ENCODE results near the gene ARG1. TPM values are rescaled to one million over a fixed set of nuclear protein-coding genes. Genes with fewer than 3 reads are reported as not detected.

ARG1 gene
- total RNA-seq, 6 experiments from 2014 or later = not detected

DNA sequence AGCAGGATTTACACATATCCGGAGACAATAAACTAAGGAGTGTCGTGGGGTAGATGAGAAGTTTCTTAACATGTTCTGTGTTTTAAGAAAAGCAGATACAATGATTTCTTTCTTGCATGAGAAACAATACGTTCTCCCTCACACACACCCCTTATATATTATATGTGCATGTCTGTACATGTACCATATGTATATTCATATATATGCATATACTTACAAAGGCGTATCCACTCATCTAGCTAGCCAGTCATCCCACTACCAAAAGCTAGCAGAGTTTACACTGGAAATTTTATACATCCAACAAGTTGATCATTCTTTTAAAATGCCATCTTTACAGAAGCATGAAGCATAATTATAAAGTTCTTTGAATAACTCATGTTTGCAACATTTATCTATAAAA lies 14.9 kb downstream of the ARG1 start:
- H3K4me3 Mint-ChIP-seq = no peak overlapping the region
- TF ChIP-seq, protein P1, sequence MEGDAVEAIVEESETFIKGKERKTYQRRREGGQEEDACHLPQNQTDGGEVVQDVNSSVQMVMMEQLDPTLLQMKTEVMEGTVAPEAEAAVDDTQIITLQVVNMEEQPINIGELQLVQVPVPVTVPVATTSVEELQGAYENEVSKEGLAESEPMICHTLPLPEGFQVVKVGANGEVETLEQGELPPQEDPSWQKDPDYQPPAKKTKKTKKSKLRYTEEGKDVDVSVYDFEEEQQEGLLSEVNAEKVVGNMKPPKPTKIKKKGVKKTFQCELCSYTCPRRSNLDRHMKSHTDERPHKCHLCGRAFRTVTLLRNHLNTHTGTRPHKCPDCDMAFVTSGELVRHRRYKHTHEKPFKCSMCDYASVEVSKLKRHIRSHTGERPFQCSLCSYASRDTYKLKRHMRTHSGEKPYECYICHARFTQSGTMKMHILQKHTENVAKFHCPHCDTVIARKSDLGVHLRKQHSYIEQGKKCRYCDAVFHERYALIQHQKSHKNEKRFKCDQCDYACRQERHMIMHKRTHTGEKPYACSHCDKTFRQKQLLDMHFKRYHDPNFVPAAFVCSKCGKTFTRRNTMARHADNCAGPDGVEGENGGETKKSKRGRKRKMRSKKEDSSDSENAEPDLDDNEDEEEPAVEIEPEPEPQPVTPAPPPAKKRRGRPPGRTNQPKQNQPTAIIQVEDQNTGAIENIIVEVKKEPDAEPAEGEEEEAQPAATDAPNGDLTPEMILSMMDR (IDR thresholded peaks at IDR 0.05) = no peak
- peaks cover 27% of the 10 kb centered on the region for H3K36me3 Mint-ChIP-seq (ENCODE audit: low read depth)
- no peak overlapping the region for H3K27ac Mint-ChIP-seq
- no peaks in the 10 kb centered on the region for H3K9me3 Mint-ChIP-seq
- H3K4me1 Mint-ChIP-seq (ENCODE audit: low read depth) = no peaks in the 10 kb centered on the region
- no peak for DNase-seq
- H3K27me3 Mint-ChIP-seq (ENCODE audit: insufficient read depth) = no peaks in the 10 kb centered on the region

DNA sequence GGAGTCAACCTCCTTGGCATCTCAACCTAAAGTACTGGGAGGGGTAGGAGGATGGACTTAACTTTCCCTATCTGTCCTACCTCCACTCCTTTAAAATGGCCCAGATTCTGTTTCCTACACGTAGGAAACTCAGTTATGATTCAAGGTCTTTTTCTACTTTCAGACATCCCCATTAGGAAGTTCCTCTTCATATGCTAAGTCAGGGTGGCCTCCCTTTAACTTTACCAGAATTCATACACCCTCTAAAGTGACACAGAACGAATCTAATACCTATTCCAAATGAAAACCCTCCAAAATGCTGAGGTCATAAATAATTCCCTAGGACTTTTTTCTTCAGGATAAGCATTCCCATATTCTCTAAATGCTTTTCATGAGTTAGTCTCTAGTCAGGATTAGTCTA lies 15.6 kb downstream of the ARG1 start:
- H3K36me3 Mint-ChIP-seq (ENCODE audit: low read depth) = peaks cover 29% of the 10 kb centered on the region
- no peaks in the 10 kb centered on the region for H3K9me3 Mint-ChIP-seq
- H3K4me1 Mint-ChIP-seq (ENCODE audit: low read depth) = no peaks in the 10 kb centered on the region
- no peak overlapping the region for H3K4me3 Mint-ChIP-seq
- no peak overlapping the region for H3K27ac Mint-ChIP-seq
- H3K27me3 Mint-ChIP-seq (ENCODE audit: insufficient read depth) = no peaks in the 10 kb centered on the region
- TF ChIP-seq, protein P1 (IDR thresholded peaks at IDR 0.05) = no peak
- DNase-seq = no peak

DNA sequence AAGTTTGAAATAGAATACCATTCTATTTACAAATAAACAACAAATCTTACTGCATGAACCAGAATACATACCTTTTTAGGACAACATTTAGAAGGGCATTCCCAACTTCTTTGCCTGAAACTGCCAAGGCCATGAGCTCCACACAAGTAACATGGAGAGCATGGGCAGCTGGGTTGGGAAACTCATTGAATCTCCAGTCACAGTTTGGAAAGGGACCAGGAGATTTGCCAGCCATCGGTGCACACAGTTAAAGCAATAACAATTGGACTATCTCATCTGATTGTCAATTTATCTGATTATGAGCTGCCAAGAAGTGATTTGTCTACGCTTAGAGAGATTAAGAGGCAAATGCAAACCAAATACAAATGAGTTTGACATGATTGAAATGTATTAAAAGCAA lies 19.9 kb downstream of the ARG1 start:
- DNase-seq = no peak
- TF ChIP-seq, protein P1 (IDR thresholded peaks at IDR 0.05) = no peak
- Mint-ChIP-seq H3K36me3 (ENCODE audit: low read depth) (peaks cover 43% of the 10 kb centered on the region), H3K4me1 (ENCODE audit: low read depth) (no peaks in the 10 kb centered on the region), H3K9me3 (no peaks in the 10 kb centered on the region), H3K27me3 (ENCODE audit: insufficient read depth) (no peaks in the 10 kb centered on the region), H3K4me3 (no peak overlapping the region), H3K27ac (no peak overlapping the region)

DNA sequence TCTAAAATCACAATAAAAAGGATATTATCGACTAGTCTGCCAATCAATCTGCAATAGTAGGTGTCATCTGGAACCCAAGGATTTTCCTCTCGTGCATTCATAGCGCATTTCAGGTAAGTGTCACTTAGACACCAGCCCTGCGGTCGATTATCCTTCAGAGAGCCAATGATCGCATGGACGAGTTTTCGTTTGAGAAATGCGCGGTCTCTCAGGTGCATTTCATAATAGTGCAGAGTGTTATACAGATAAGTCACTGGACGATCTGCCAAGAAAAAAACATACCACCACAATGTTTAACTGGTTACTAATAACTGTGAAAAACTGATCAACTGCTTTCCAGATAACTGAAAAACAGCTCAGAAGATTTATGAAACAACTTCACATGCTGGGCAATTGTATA lies 21.0 kb downstream of the ARG1 start:
- Mint-ChIP-seq H3K27ac (no peak overlapping the region), H3K4me3 (no peak overlapping the region), H3K36me3 (ENCODE audit: low read depth) (peaks cover 38% of the 10 kb centered on the region), H3K27me3 (ENCODE audit: insufficient read depth) (no peaks in the 10 kb centered on the region), H3K4me1 (ENCODE audit: low read depth) (no peaks in the 10 kb centered on the region), H3K9me3 (no peaks in the 10 kb centered on the region)
- no peak for DNase-seq
- TF ChIP-seq, protein P1 (IDR thresholded peaks at IDR 0.05) = no peak

DNA sequence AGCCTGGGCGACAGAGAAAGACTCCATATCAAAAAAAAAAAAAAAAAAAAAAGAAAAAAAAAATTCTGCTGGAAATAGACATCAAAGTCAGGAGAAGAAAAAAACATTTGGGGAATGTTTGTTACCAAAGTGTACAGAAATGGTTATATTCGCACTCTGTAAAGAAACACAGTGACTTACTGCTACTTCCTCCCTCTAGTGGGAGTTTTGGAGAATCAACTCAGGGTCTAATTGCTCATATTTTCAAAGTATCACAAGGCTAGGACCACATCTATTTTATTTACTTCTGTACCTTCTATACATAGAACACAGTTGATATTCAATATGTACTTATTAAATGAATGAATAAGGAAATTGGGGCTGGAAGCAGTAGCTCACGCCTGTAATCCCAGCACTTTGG lies 24.4 kb downstream of the ARG1 start:
- H3K4me3 Mint-ChIP-seq = no peak overlapping the region
- H3K9me3 Mint-ChIP-seq = no peaks in the 10 kb centered on the region
- peaks cover 43% of the 10 kb centered on the region for H3K36me3 Mint-ChIP-seq (ENCODE audit: low read depth)
- TF ChIP-seq, protein P1 (IDR thresholded peaks at IDR 0.05) = peak; percentile 55
- H3K27me3 Mint-ChIP-seq (ENCODE audit: insufficient read depth) = no peaks in the 10 kb centered on the region
- H3K4me1 Mint-ChIP-seq (ENCODE audit: low read depth) = peaks cover 4% of the 10 kb centered on the region; the same call in 1 of the 2 replicates
- H3K27ac Mint-ChIP-seq = no peak overlapping the region
- DNase-seq = no peak

DNA sequence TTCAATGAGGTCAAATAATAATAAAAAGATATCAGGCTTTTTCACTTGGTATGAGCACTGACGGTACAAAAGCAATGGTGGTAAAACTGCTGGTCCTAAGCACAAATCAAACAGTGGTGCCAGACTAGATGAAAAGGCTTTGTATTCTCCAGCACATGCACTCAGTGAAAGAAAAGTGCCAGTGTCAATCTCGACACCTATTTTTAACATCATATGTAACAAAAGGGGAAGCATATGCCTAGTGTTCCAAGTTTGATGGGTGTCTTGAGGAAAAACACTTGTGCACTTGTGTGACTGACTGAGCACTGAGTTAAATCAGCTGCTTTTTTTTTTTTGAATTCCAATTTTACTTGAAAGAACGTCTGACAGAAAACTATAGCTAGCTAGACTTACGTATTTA lies 27.7 kb downstream of the ARG1 start:
- TF ChIP-seq, protein P1 (IDR thresholded peaks at IDR 0.05) = no peak
- Mint-ChIP-seq H3K27me3 (ENCODE audit: insufficient read depth) (no peaks in the 10 kb centered on the region), H3K9me3 (no peaks in the 10 kb centered on the region), H3K27ac (no peak overlapping the region), H3K4me1 (ENCODE audit: low read depth) (peaks cover 27% of the 10 kb centered on the region), H3K36me3 (ENCODE audit: low read depth) (peaks cover 30% of the 10 kb centered on the region), H3K4me3 (no peak overlapping the region)
- no peak for DNase-seq

Data from HFFc6 (cell line).